Fibroblast of skin of back (primary cell): ENCODE data around the gene TMC7.

ENCODE experiments used
- DNase-seq: peaks from one replicate; pipeline ENCODE4 v3.0.0-alpha.2; 2013

The TMC7 gene

GRCh38 chr16:19033761-19034160 is 50.0 kb downstream of the TMC7 start:
- DNase-seq: no peak

DNA sequence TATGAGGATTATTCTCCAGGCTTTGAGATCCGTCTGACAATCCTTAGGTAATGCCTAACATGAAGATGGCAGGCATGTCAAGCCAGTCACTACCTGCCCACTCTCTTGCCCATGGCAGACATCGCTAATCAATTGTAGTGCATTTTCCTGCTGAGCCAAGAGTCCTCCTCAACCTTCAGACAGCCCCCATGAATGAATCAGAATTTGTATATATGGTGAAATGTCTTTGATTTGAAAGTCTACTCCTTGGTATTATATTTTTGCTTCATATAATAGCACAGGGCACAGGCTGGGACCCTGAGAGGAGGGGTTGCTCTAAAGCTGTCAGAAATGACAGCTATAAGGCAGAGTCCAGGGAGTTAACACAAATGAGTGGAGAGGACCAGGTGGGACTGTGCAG is 56.7 kb downstream of the TMC7 start:
- DNase-seq: no peak

DNA sequence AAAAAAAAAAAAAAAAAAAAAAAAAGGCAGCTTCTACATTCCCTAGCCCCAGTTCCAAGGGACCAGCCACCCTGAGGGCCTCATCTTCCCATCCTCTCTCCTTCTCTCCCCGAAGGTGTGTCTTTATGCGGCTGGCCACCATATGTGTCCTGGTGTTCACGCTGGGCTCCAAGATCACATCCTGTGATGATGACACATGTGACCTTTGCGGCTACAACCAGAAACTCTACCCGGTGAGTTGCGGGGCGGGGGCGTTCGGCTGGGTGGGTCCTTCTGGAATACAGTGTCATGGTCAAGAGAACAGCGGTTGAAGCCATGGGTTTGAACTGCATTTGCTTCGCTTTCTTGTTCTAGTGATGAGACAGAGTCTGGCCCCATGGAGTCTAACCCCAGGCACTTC is 61.0 kb downstream of the TMC7 start:
- no peak for DNase-seq

DNA sequence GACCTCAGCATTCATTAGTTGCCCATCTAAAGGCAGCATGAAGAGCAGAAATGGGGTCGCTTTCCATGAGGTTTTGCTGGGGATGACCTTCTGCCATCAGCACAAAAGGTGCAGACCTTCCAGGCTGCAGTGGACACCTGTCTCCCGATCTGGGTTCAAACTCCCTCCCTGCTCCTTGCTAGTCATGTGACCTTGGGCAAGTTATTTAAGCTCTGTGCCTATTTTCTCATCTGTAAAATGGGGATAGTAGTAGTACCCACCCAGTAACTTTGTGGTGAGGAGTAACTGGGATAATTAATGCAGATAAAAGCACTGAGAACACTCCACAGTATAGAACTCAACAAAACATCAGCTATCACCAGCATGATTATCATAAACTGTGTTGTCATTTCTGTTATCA is 62.3 kb downstream of the TMC7 start:
- no peak for DNase-seq

GRCh38 chr16:19062706-19063105 is 79.0 kb downstream of the TMC7 start:
- no peak for DNase-seq

GRCh38 chr16:19066988-19067348 is 83.2 kb downstream of the TMC7 start:
- no peak for DNase-seq

- peak; percentile 100 for DNase-seq
Measured at GRCh38 chr16:19067349-19068236, 83.9 kb downstream of the TMC7 start, which contains the start of gene COQ7. TSS of gene COQ7 (plus strand) at chr16:19067614. CDS start at chr16:19067665, 51 bp downstream.

- DNase-seq: no peak
Measured at GRCh38 chr16:19068237-19068815, 84.6 kb downstream of the TMC7 start.

DNA sequence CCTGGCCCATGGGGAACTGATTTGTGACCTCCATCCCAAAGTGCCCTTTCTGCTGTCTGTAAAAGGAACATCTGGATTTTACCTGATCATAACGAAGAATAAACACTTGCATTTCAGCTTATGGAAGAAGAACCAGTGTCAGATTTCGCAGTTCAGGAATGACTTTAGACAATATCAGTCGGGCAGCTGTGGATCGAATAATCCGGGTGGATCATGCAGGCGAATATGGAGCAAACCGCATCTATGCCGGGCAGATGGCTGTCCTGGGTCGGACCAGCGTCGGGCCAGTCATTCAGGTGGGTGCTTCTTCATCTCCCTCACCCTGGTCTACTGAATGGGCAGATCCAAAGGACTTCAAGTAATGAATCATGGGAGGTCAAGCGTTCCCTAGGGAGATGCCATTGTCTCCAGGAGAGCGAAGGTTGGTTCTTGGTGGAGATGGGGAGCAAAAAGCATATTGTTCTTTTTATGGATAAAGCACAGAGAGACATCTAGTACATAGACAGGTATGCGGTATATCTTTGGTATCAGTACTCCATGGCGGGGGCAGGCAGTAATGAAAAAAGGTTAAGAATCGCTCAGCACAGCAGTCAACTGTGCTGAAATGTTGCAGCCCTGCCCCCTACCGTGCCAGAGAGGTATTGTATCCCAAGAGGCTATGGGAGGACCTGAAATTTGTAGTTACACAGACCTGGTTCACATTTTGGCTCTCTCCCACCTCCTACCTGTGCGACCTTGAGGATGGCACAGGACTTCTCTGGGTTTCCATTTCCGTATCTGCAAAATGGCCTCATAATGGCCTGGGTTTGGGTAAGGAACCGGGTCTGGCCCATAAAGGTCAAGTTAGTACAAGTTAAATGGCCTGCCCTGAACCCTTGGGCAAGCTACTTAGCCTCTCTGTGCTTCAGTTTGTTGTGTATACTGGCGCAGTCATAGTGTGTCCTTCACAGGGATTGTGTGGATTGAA is 88.4 kb downstream of the TMC7 start:
- DNase-seq: peak; percentile 44

DNA sequence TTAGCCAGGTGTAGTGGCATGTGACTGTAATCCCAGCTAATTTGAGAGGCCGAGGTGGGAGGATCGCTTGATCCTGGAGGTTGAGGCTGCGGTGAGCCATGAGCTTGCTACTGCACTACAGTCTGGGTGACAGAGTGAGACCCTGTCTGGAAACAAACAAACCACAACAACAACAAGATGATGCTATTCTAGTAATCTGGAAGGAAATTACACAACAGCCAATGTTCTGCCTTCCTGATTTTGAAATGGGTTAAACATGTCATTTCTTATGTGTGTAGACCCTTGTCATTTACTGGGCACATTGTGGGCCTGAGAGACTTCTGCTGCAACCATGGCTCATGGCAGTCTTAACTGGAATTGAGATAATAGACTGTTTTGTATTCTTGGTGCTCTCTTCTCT is 89.6 kb downstream of the TMC7 start:
- DNase-seq: no peak

DNA sequence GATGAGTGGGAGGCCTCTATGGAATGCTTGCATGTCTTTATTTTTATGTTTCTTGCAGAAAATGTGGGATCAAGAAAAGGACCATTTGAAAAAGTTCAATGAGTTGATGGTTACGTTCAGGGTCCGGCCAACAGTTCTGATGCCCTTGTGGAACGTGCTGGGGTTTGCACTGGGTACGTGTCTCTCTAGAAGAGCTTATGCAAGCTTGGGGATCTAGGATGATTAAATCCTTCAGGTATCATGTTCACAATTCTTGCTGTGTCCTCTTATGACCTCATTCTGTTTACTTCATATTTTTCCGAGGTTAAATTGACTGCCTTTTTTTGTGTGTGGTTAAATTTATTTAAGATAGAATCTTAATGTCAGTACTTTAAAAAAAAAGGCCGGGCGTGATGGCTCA is 90.1 kb downstream of the TMC7 start:
- no peak for DNase-seq

DNA sequence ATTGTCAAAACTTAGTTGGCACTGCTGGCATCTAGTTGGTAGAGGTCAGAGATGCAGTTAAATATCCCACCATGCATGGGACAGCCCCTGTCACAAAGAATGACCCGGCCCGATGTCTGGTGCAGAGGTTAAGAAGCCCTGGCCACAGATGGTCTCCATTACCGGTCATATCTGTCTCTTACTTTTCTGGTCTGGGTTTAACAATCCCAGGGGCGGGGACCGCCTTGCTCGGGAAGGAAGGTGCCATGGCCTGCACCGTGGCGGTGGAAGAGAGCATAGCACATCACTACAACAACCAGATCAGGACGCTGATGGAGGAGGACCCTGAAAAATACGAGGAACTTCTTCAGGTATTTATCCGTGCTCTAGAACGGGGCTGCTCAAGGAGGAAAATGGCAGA is 91.8 kb downstream of the TMC7 start:
- DNase-seq: no peak

GRCh38 chr16:19077879-19078278 is 94.1 kb downstream of the TMC7 start:
- no peak for DNase-seq

DNA sequence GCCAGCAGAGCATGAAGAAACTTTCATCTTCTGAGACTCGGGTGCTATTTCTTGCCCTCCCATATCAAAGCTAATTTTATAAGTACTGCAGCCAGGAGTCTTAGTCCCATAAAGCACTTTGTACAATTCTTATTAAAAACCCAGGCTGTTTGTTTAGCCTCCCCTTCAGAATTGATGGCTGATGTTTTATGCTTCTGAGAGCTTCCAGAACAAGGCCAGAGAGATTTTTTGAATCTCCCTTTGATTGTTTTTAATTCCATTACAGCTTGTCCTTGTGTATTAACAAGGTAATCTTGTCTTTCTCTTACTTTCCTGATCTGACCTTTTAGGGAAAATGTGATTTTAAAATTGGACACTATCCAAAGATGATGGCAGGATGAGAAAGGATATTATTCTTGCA is 99.9 kb downstream of the TMC7 start:
- no peak for DNase-seq

DNA sequence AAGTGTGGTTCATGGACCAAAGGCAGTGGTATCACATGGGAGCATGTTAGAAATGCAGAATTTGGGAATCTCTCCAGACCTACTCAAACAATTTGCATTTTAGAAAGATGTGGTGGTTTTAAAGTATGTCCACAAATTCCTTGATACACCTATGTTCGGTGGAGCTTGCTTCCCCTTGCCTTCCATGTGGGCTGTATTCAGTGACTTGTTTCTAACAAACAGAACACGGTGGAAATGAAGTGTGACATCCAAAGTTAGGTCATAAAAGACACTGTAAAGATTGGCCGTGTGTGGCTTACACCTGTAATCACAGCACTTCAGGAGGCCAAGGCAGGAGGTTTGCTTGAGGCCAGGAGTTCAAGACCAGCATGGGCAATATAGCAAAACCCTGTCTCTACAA is 100.4 kb downstream of the TMC7 start:
- DNase-seq: no peak

- DNase-seq: no peak
Measured at GRCh38 chr16:19084879-19085278, 101.1 kb downstream of the TMC7 start.

DNA sequence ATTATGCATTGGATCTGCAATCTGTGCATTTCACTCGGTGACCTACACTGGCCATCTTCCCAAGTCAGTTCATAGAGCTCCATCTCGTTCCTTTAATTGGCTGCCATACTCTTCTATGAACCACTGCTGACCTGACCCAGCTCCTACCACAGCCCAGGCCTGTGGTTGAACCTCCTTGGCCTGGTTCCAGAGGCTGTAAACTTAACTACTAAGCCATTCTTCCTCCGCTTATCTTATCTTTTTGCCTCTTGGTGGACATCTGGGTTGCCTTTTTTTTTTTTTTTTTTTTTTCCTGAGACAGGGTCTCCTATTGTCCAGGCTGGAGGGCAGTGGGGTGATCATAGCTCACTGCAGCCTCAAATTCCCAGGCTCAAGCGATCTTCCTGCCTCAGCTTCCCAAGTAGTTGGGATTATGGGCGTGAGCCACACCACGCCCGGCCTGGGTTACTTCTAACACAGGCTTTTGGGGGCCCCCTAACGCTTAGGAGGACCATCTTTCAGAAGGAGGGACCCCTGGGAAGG is 102.0 kb downstream of the TMC7 start:
- DNase-seq: no peak

GRCh38 chr16:19086322-19087199 is 102.8 kb downstream of the TMC7 start:
- DNase-seq: peak; percentile 94

GRCh38 chr16:19088341-19088916 is 104.7 kb downstream of the TMC7 start:
- DNase-seq: no peak

- DNase-seq: no peak
Measured at GRCh38 chr16:19089410-19089955, 105.7 kb downstream of the TMC7 start.

DNA sequence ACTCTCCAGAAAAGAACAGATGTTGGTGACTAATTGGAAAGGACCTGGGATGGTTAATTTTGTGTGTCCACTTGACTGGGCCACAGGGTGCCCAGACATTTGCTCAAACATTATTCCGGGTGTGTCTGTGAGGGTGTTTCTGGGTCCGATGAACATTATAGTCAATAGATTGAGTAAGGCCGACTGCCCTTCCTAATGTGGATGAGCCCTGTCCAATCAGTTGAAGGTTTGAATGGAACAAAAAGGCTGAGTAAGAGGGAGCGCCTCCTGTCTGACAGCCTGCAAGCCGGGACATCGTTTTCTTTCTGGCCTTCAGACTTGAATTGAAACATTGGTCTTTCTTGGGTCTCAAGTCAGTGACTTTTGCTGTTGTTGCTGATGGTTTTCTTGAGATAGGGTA is 107.2 kb downstream of the TMC7 start:
- no peak for DNase-seq
